ENCODE data around the gene C9orf152. TPM values are rescaled to one million over a fixed set of nuclear protein-coding genes. Genes with fewer than 3 reads are reported as not detected.

The C9orf152 gene
- total and polyA plus RNA-seq, 9 of the 15 experiments (the other 6 are each of a cell fraction or from before 2014, with no cell fraction given), result not detected

GRCh38 chr9:110178281-110178680 lies 29.7 kb downstream of the C9orf152 start:
- Histone ChIP-seq H3K9me3 (replicated peaks; ENCODE audit: control insufficient read depth, insufficient read depth, low read depth, low read length) (no peaks in the 10 kb centered on the region), H3K9me1 (ENCODE audit: control insufficient read depth, insufficient read depth, low read length) (no peaks in the 10 kb centered on the region), H3K4me3 (no peak overlapping the region), H3K27me3 (ENCODE audit: control insufficient read depth in 2 of 2, insufficient read depth in 2 of 2, low read length in 2 of 2) (peaks cover 0 to 4% of the 10 kb centered on the region in 2 experiments; a peak in 1 of 5 replicates), H3K79me2 (ENCODE audit: control insufficient read depth, insufficient read depth, low read length) (no peaks in the 10 kb centered on the region), H3K9ac (ENCODE audit: insufficient read depth in 1 of 2, low read depth in 2 of 2, low read length in 2 of 2) (no peak overlapping the region), H2AFZ (ENCODE audit: low read depth, low read length) (no peak overlapping the region), H3K4me1 (replicated peaks in 1 of 2; ENCODE audit: control insufficient read depth in 2 of 2, insufficient read depth in 2 of 2, low read length in 2 of 2) (no peaks in the 10 kb centered on the region), H3K36me3 (ENCODE audit: control insufficient read depth, insufficient read depth, low read length) (no peaks in the 10 kb centered on the region), H4K20me1 (replicated peaks; ENCODE audit: control insufficient read depth, insufficient read depth, low read length) (no peaks in the 10 kb centered on the region), H3K4me2 (ENCODE audit: insufficient read depth, low read length) (no peak overlapping the region), H3K27ac (ENCODE audit: extremely low read depth, low read depth, low read length) (no peak overlapping the region)
- no peak for DNase-seq (ENCODE audit: extremely low read depth in 1 of 4, low spot score in 3 of 4)
- CTCF ChIA-PET (ENCODE audit: low intra/inter-chr PET ratio), result no interaction called here
- in situ Hi-C loops (cut with MboI), result loop anchor here (25.0 kb wide), 1 partner anchor 1109 kb away; no protein-coding TSS in a partner anchor
- no peak for FAIRE-seq
- TF ChIP-seq MYC (IDR thresholded peaks at IDR 0.05; ENCODE audit: low read depth, low read length), result no peak
- no peak for TF ChIP-seq MYC (CRISPR knock-in tag; IDR thresholded peaks at IDR 0.05; ENCODE audit: borderline replicate concordance, low read depth)
- TF ChIP-seq RFX1 (IDR thresholded peaks at IDR 0.05), result peak; percentile 21
- ATAC-seq, result no peak
- BruUV-seq (replicated peaks), result no TSS peak
- WGBS (ENCODE audit: insufficient coverage, low coverage, missing lambda C conversion rate), result 0% methylated on average over 1 of the region's 1 CpG
- POLR2A ChIA-PET, result interaction anchor here (0.6 kb wide), 1 partner anchor 16 kb away, joined by 3 read pairs; no protein-coding TSS in a partner anchor
- intact Hi-C loops (cut with micrococcal nuclease), result no loop called here

- Histone ChIP-seq H2AFZ (ENCODE audit: low read depth, low read length) (no peak overlapping the region), H3K36me3 (ENCODE audit: control insufficient read depth, insufficient read depth, low read length) (no peaks in the 10 kb centered on the region), H3K4me2 (ENCODE audit: insufficient read depth, low read length) (no peak overlapping the region), H3K9ac (ENCODE audit: insufficient read depth in 1 of 2, low read depth in 2 of 2, low read length in 2 of 2) (no peak overlapping the region), H3K27ac (ENCODE audit: extremely low read depth, low read depth, low read length) (no peak overlapping the region), H3K9me1 (ENCODE audit: control insufficient read depth, insufficient read depth, low read length) (no peaks in the 10 kb centered on the region), H3K79me2 (ENCODE audit: control insufficient read depth, insufficient read depth, low read length) (no peaks in the 10 kb centered on the region), H3K4me3 (no peak overlapping the region), H3K9me3 (replicated peaks; ENCODE audit: control insufficient read depth, insufficient read depth, low read depth, low read length) (no peaks in the 10 kb centered on the region), H4K20me1 (replicated peaks; ENCODE audit: control insufficient read depth, insufficient read depth, low read length) (no peaks in the 10 kb centered on the region), H3K27me3 (ENCODE audit: control insufficient read depth in 2 of 2, insufficient read depth in 2 of 2, low read length in 2 of 2) (peaks cover 0 to 15% of the 10 kb centered on the region in 2 experiments; a peak in 2 of 5 replicates), H3K4me1 (replicated peaks in 1 of 2; ENCODE audit: control insufficient read depth in 2 of 2, insufficient read depth in 2 of 2, low read length in 2 of 2) (no peaks in the 10 kb centered on the region)
- no peak for DNase-seq (ENCODE audit: extremely low read depth in 1 of 4, low spot score in 3 of 4)
- BruUV-seq (replicated peaks), result no TSS peak
- CTCF ChIA-PET (ENCODE audit: low intra/inter-chr PET ratio), result no interaction called here
- POLR2A ChIA-PET, result no interaction called here
- ATAC-seq, result no peak
- no peak for FAIRE-seq
- in situ Hi-C loops (cut with MboI) (loop anchor here (25.0 kb wide), 1 partner anchor 1112 kb away; no protein-coding TSS in a partner anchor), intact Hi-C loops (cut with micrococcal nuclease) (no loop called here)
- 2% methylated on average over 4 of the region's 4 CpGs for WGBS (ENCODE audit: insufficient coverage, low coverage, missing lambda C conversion rate)
- TF ChIP-seq, protein P1, sequence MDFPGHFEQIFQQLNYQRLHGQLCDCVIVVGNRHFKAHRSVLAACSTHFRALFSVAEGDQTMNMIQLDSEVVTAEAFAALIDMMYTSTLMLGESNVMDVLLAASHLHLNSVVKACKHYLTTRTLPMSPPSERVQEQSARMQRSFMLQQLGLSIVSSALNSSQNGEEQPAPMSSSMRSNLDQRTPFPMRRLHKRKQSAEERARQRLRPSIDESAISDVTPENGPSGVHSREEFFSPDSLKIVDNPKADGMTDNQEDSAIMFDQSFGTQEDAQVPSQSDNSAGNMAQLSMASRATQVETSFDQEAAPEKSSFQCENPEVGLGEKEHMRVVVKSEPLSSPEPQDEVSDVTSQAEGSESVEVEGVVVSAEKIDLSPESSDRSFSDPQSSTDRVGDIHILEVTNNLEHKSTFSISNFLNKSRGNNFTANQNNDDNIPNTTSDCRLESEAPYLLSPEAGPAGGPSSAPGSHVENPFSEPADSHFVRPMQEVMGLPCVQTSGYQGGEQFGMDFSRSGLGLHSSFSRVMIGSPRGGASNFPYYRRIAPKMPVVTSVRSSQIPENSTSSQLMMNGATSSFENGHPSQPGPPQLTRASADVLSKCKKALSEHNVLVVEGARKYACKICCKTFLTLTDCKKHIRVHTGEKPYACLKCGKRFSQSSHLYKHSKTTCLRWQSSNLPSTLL (IDR thresholded peaks at IDR 0.05), result no peak
- TF ChIP-seq YY1 (IDR thresholded peaks at IDR 0.05; ENCODE audit: borderline replicate concordance in 1 of 3, control insufficient read depth in 1 of 3, extremely low read depth in 1 of 3, insufficient read depth in 3 of 3, insufficient read length in 1 of 3, insufficient replicate concordance in 2 of 3, low read depth in 1 of 3, low read length in 2 of 3) (no peak), ZNF282 (CRISPR knock-in tag; IDR thresholded peaks at IDR 0.05) (no peak), AFF4 (CRISPR knock-in tag; IDR thresholded peaks at IDR 0.05) (no peak), ARID2 (IDR thresholded peaks at IDR 0.05) (no peak)
Observed at GRCh38 chr9:110175275-110175968, 32.5 kb downstream of the C9orf152 start.

All from K562 (cell line).